Ureter (tissue), 1 donor: ENCODE measurements around the gene NKAIN2. TPM values are rescaled to one million over a fixed set of nuclear protein-coding genes. Genes with fewer than 3 reads are reported as not detected.
"Not testable (repeated sequence)": the region's sequence is repeated elsewhere in the genome, so short reads cannot be mapped to it uniquely, and the experiment has no call there.

Experiments used
- DNase-seq: peaks from one replicate; pipeline ENCODE4 v3.0.0-alpha.2; 2020; ENCODE audit warnings: low spot score
- total RNA-seq: library from RNA; stranded (reverse); gene quantifications from one replicate; pipeline ENCODE4 v1.2.4, GENCODE V29; 2023
- donor health status: DM: yes; HTN: yes; CAD: no.

Gene NKAIN2
- total RNA-seq, 1 donor from 2014 or later = 0.73 TPM

GRCh38 chr6:124436803-124437202 lies 633.1 kb downstream of the NKAIN2 start:
- no peak for DNase-seq

GRCh38 chr6:124438546-124439065 lies 634.9 kb downstream of the NKAIN2 start:
- DNase-seq = no peak

- DNase-seq = no peak
Measured at GRCh38 chr6:124441450-124441849, 637.8 kb downstream of the NKAIN2 start.

GRCh38 chr6:124443541-124443940 lies 639.9 kb downstream of the NKAIN2 start:
- DNase-seq = no peak

- no peak for DNase-seq
Measured at GRCh38 chr6:124445581-124445980, 641.9 kb downstream of the NKAIN2 start.

GRCh38 chr6:124446961-124447360 lies 643.3 kb downstream of the NKAIN2 start:
- DNase-seq = no peak

- no peak for DNase-seq
Measured at GRCh38 chr6:124459268-124459667, 655.6 kb downstream of the NKAIN2 start.

GRCh38 chr6:124462750-124463149 lies 659.1 kb downstream of the NKAIN2 start:
- no peak for DNase-seq

- no peak for DNase-seq
Measured at GRCh38 chr6:124463271-124463670, 659.6 kb downstream of the NKAIN2 start.

- DNase-seq = not testable (repeated sequence)
Measured at GRCh38 chr6:124464600-124464999, 660.9 kb downstream of the NKAIN2 start.

- DNase-seq = no peak
Measured at GRCh38 chr6:124466949-124467348, 663.3 kb downstream of the NKAIN2 start.

GRCh38 chr6:124467366-124467765 lies 663.7 kb downstream of the NKAIN2 start:
- no peak for DNase-seq

- no peak for DNase-seq
Measured at GRCh38 chr6:124470803-124471202, 667.1 kb downstream of the NKAIN2 start.

GRCh38 chr6:124475176-124475575 lies 671.5 kb downstream of the NKAIN2 start:
- no peak for DNase-seq

- DNase-seq = no peak
Measured at GRCh38 chr6:124478906-124479305, 675.2 kb downstream of the NKAIN2 start.

GRCh38 chr6:124479991-124480430 lies 676.3 kb downstream of the NKAIN2 start:
- no peak for DNase-seq

GRCh38 chr6:124482071-124482491 lies 678.4 kb downstream of the NKAIN2 start:
- DNase-seq = no peak

GRCh38 chr6:124487623-124488431 lies 684.2 kb downstream of the NKAIN2 start:
- DNase-seq = no peak

- no peak for DNase-seq
Measured at GRCh38 chr6:124490122-124490521, 686.5 kb downstream of the NKAIN2 start.

- no peak for DNase-seq
Measured at GRCh38 chr6:124493259-124493658, 689.6 kb downstream of the NKAIN2 start.

- no peak for DNase-seq
Measured at GRCh38 chr6:124494956-124495664, 691.4 kb downstream of the NKAIN2 start.

- DNase-seq = no peak
Measured at GRCh38 chr6:124495665-124496190, 692.1 kb downstream of the NKAIN2 start.

- DNase-seq = no peak
Measured at GRCh38 chr6:124496334-124496733, 692.7 kb downstream of the NKAIN2 start.
